Measurements from ENCODE around the gene ADTRP.
"Not testable (repeated sequence)": the region's sequence is repeated elsewhere in the genome, so short reads cannot be mapped to it uniquely, and the experiment has no call there.

Gene ADTRP

GRCh38 chr6:11802886-11803590 lies 24.4 kb upstream of the ADTRP start:
- DNase-seq, result no peak

- not testable (repeated sequence) for DNase-seq
Observed at GRCh38 chr6:11800531-11800930, 21.9 kb upstream of the ADTRP start.

DNA sequence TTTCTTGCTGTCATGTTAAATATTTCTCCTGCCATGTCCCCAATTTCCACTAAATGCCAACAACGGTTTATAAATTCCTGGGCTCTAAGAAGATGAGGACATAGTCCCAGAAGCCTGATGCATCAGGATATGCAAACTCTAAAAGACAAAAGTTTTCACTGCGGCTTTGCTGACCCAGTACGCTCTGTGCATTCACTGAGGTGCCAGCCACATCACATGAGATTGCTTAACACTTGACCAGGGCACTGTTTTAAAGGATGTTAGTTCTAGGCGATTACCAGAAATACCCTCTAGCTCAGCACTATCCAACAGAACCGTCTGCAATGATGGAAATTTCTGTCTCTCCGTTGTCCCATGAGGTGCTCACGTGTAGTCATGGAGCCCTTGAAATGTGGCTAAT lies 19.9 kb upstream of the ADTRP start:
- DNase-seq, result no peak

DNA sequence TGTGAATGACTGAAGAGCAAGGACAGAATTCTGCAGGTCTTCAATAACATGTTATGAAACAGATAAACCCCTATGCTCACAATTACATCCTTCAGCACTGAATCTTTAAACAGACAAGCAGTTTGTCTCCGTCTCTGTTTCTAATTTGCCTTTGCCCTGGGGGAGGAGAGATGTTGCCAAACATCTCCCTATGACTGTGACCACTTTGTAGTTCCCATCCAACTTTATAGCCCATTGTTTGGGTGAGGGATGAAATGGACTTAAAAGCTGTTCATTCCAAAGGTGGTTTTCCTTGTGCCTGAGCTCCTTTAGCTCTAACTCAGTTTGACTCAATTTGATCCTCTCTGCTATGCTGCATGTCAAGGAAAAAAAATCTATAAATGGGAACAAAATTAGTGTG lies 19.5 kb upstream of the ADTRP start:
- no peak for DNase-seq

GRCh38 chr6:11796829-11797228 lies 18.2 kb upstream of the ADTRP start:
- no peak for DNase-seq

DNA sequence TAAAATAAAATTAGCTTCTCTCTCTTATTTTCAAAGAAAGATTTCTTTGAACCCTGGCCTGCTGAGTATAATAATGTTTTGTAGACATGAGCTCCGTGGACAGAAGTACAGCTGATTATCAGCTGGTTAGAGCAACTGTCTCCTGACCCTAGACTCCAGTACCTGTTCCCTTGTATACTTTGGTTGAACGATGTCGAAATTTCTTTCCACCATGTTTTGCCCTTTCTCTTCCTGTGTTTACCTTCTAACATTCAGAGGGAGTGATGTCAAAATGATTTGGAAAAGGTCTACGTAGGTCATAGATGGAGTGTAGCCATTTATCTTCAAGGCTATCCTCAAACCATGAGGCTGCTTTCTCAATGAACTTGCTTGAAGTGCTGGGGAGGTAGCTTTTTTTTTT lies 16.8 kb upstream of the ADTRP start:
- DNase-seq, result no peak

GRCh38 chr6:11793277-11793676 lies 14.7 kb upstream of the ADTRP start:
- DNase-seq, result no peak

- no peak for DNase-seq
Observed at GRCh38 chr6:11791354-11792107, 12.9 kb upstream of the ADTRP start.

- DNase-seq, result no peak
Observed at GRCh38 chr6:11789744-11790143, 11.1 kb upstream of the ADTRP start.

GRCh38 chr6:11788043-11788442 lies 9.4 kb upstream of the ADTRP start:
- DNase-seq, result no peak

DNA sequence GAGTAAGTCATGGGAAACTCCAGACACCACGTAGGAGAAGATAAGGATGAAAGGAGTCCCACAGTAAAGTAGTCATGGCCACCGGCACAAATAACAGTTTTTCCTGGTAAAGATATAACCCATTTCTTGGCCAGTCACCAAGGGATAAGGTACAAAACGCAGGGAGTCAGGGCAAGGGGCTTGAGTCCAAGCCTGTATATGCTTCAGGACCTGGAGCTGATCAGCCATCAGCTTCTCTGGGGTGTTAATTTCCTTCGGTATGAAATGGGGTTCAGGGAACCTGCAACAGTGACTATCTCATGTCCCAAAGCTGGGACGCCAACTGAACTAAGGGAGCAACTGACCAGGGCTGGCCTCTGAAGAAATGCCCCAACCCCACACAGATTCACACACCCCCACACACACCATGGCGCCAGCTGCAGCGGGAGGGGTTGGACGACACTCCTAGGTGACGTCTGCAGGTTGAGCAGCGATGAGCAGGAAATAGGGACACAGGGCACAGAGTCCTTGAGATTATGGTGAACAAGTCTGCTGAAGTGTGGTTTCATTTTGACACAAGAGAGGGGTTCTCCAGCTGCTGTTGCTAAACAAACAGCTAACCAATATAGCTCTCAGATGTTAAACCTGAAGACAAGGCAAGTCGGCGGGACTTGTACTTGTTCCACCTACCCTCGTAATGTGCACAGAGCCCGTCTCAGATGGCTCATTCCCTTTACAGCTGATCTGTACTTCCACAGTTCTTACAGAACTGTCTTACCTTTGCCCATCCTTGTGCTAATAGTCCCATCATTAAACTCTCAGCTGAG lies 7.4 kb upstream of the ADTRP start:
- no peak for DNase-seq

- no peak for DNase-seq
Observed at GRCh38 chr6:11785415-11785773, 6.8 kb upstream of the ADTRP start.

- no peak for DNase-seq
Observed at GRCh38 chr6:11784341-11784740, 5.7 kb upstream of the ADTRP start.

GRCh38 chr6:11783524-11784064 lies 5.0 kb upstream of the ADTRP start:
- DNase-seq, result no peak

DNA sequence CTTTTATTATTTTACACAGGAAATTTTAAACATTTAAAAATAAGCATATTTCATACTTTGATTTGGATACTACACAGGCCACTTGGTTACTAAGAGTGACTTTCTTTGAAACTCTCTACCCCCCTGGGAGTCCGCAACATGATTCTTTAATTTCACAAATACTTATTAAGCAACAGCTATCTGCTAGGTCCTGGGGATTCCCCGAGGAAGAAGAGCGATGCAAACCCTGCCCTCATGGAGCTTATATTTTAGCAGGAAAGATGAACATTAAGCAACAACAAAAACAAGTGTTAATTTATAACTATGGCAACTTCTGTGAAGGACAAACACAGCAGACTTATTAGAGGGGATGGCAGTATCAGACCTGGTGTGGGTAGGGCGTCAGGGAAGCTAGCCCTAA lies 3.9 kb upstream of the ADTRP start:
- DNase-seq, result no peak

- DNase-seq, result no peak
Observed at GRCh38 chr6:11780097-11780428, 1.5 kb upstream of the ADTRP start.

DNA sequence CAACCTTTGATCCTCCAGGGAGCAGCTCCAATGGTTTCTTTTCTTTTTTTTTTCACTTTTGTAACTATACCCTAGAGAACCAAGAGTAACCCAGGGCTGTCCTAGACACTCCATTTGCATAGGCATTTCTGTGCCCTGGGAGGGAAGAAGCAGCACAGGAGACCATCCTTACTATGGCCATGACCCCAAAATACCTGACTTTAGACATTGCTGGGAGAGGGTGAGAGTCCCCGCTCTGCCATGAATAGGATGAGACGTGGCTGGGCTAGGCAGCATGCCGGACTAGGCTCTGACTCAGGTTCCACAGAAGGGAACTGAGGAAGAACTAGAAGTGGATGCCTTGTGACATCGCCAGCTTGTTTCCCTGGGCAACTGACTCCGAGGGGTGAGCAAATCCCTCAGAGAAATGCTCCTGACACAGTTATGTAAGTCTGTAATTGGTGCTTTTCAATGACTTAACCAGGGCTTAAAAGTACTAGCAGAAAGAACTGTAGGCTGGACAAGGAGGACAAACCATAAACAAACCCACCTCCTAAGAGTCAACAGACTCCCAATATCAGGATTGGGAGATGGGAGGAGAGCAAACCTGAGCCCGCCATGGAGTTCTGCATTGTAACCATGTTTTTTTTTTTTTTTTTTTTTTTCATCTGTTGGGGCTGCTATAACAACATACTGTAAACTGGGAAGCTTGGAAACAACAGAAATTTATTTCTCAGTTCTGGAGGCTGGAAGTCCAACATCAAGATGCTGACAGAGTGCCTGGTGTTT lies 910 bp upstream of the ADTRP start:
- DNase-seq, result no peak

- no peak for DNase-seq
Observed at GRCh38 chr6:11778036-11778435, 567 bp downstream of the ADTRP start.

DNA sequence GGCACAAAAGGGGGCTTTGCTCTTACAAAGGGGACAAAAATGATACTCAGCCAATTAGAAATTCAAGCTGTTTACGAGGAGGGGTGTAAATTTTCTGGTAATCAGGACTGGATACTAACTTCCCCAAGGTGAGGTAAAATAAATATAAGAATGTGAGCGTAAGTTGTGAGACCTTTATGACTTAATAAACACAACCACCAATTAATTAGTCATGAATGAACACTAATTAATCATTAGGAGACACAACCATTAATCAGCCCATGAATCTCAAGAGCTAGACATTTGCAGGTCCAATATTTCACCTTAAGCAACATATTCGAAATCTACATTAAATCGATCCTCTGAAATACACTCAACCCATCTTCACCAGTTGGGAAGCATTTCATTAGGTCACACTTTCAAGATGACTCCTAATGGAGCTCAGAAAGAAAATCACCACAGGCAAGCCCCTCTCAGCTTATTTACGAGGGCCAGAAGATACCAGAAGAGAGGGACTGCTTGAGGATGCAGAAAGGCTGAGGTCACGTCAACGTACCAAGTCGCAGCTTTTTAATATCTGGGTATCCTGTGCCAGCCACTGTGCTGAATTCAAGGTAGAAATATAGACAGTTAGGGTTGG lies 2.7 kb downstream of the ADTRP start:
- DNase-seq, result no peak

- no peak for DNase-seq
Observed at GRCh38 chr6:11774426-11774825, 4.2 kb downstream of the ADTRP start.

GRCh38 chr6:11773581-11773980 lies 5.0 kb downstream of the ADTRP start:
- no peak for DNase-seq

GRCh38 chr6:11773013-11773412 lies 5.6 kb downstream of the ADTRP start:
- DNase-seq, result no peak

Data from SIG-M5 (cell line).